Lower lobe of right lung (tissue), 2 donors: ENCODE data around the gene CAMK2D. TPM values are rescaled to one million over a fixed set of nuclear protein-coding genes. Genes with fewer than 3 reads are reported as not detected.
"Not testable (repeated sequence)": the region's sequence is repeated elsewhere in the genome, so short reads cannot be mapped to it uniquely, and the experiment has no call there.

ENCODE experiments used
- ATAC-seq, 2 donors: fragments of 200-7000 bp; cut with Tn5 transposase; one replicate each; pipeline ENCODE4 v1.9.1; 2020 to 2022; ENCODE audit warnings: mild to moderate bottlenecking in 2 of 2, moderate library complexity in 2 of 2
- DNase-seq: peaks from one replicate; pipeline ENCODE4 v3.0.0-alpha.2; 2020
- H3K27ac ChIP-seq: fragments of 200-600 bp; one replicate; pipeline ENCODE4 v1.8.0; 2022
- H3K27me3 ChIP-seq: fragments of 200-600 bp; one replicate; pipeline ENCODE4 v1.8.0; 2022; ENCODE audit warnings: low read depth
- H3K36me3 ChIP-seq: fragments of 200-600 bp; one replicate; pipeline ENCODE4 v1.8.0; 2022; ENCODE audit warnings: mild to moderate bottlenecking
- H3K4me1 ChIP-seq: fragments of 200-600 bp; one replicate; pipeline ENCODE4 v1.8.0; 2022
- H3K4me3 ChIP-seq: fragments of 200-600 bp; one replicate; pipeline ENCODE4 v1.8.0; 2022; ENCODE audit warnings: mild to moderate bottlenecking
- H3K9me3 ChIP-seq: fragments of 200-600 bp; one replicate; pipeline ENCODE4 v1.8.0; 2022
- CTCF ChIP-seq: fragments of 200-600 bp; IDR thresholded peaks from one replicate; pipeline ENCODE4 v1.8.0; 2022; ENCODE audit warnings: antibody characterized with exemption, mild to moderate bottlenecking
- intact Hi-C: fragments of 100-400 bp; cut with DNase I; formaldehyde crosslinking; loops from one replicate; pipeline ENCODE4 v1.11.0; 2022
- total RNA-seq: library from RNA; stranded (reverse); fragmentation: NEBNext Ultra II Directional; extraction: Animal tissue kit (Norgen Biotek cat#: 25700); gene quantifications from one replicate; pipeline ENCODE4 v1.2.1, GENCODE V29; 2021
- donor health status: DM: no; HTN: yes; CAD: no; lungs with severe emphysema.

Gene CAMK2D
- total RNA-seq, 1 donor from 2014 or later: 40.7 TPM

GRCh38 chr4:113707048-113707447 lies 54.5 kb downstream of the CAMK2D start:
- Histone ChIP-seq H3K27me3 (no peaks in the 10 kb centered on the region), H3K4me1 (no peaks in the 10 kb centered on the region), H3K36me3 (no peaks in the 10 kb centered on the region), H3K27ac (no peak overlapping the region), H3K4me3 (no peak overlapping the region), H3K9me3 (no peaks in the 10 kb centered on the region)
- intact Hi-C loops: no loop called here
- no peak for TF ChIP-seq CTCF
- ATAC-seq: no peak
- DNase-seq: no peak

DNA sequence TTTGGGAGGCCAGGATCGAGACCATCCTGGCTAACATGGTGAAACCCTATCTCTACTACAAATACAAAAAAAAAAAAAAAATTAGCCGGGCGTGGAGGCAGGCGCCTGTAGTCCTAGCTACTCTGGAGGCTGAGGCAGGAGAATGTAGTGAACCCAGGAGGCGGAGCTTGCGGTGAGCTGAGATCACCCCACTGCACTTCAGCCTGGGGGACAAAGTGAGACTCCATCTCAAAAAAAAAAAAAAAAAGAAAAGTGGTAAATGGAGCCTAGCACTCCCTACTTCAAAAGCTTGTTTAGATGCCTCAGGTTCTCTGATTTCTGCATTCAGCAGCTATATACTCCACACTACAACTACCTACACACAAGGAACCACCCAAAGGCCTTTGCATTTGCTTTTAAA lies 56.4 kb downstream of the CAMK2D start:
- H3K27ac ChIP-seq, H3K4me3 ChIP-seq, H3K36me3 ChIP-seq, H3K4me1 ChIP-seq, intact Hi-C loops, DNase-seq, H3K27me3 ChIP-seq, H3K9me3 ChIP-seq, ATAC-seq: not testable (repeated sequence)

DNA sequence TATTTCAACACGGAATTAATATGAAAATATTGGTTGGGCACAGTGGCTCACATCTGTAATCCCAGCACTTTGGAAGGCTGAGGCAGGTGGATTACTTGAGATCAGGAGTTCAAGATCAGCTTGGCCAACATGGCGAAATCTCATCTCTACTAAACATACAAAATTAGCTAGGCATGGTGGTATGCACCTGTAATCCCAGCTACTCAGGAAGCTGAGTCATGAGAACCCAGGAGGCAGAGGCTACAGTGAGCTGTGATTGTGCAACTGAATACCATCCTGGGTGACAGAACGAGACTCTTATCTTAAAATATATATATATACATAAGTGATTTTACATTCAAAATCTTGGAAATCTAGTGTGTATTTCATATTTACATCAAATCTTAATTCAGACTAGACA lies 58.9 kb downstream of the CAMK2D start:
- DNase-seq, H3K27ac ChIP-seq, H3K4me3 ChIP-seq, H3K27me3 ChIP-seq, H3K4me1 ChIP-seq, intact Hi-C loops, H3K9me3 ChIP-seq, H3K36me3 ChIP-seq, ATAC-seq: not testable (repeated sequence)

- Histone ChIP-seq H3K4me3 (no peak overlapping the region), H3K9me3 (no peaks in the 10 kb centered on the region), H3K27ac (no peak overlapping the region), H3K27me3 (no peaks in the 10 kb centered on the region), H3K4me1 (no peaks in the 10 kb centered on the region), H3K36me3 (no peaks in the 10 kb centered on the region)
- ATAC-seq: no peak
- intact Hi-C loops: no loop called here
- DNase-seq: no peak
- TF ChIP-seq CTCF: no peak
These were observed 60.4 kb downstream of the CAMK2D start for GRCh38 chr4:113701169-113701568.

GRCh38 chr4:113700602-113701150 lies 60.9 kb downstream of the CAMK2D start:
- no peak for TF ChIP-seq CTCF
- intact Hi-C loops: no loop called here
- H3K9me3 ChIP-seq: no peaks in the 10 kb centered on the region
- no peak overlapping the region for H3K4me3 ChIP-seq
- H3K36me3 ChIP-seq: no peaks in the 10 kb centered on the region
- H3K4me1 ChIP-seq: no peaks in the 10 kb centered on the region
- ATAC-seq (no peak), DNase-seq (no peak)
- H3K27me3 ChIP-seq: no peaks in the 10 kb centered on the region
- H3K27ac ChIP-seq: no peak overlapping the region

GRCh38 chr4:113699772-113700171 lies 61.8 kb downstream of the CAMK2D start:
- H3K4me1 ChIP-seq: no peaks in the 10 kb centered on the region
- TF ChIP-seq CTCF: no peak
- no peaks in the 10 kb centered on the region for H3K9me3 ChIP-seq
- intact Hi-C loops: no loop called here
- ATAC-seq: no peak
- H3K4me3 ChIP-seq: no peak overlapping the region
- DNase-seq: no peak
- H3K27me3 ChIP-seq: no peaks in the 10 kb centered on the region
- H3K27ac ChIP-seq: no peak overlapping the region
- H3K36me3 ChIP-seq: no peaks in the 10 kb centered on the region

GRCh38 chr4:113697429-113697828 lies 64.1 kb downstream of the CAMK2D start:
- no peak for TF ChIP-seq CTCF
- intact Hi-C loops: no loop called here

More at GRCh38 chr4:113697429-113697828, 64.1 kb downstream of the CAMK2D start:
- H3K27ac ChIP-seq: no peak overlapping the region
- no peaks in the 10 kb centered on the region for H3K27me3 ChIP-seq
- no peaks in the 10 kb centered on the region for H3K4me1 ChIP-seq
- no peaks in the 10 kb centered on the region for H3K36me3 ChIP-seq
- no peak for ATAC-seq
- no peaks in the 10 kb centered on the region for H3K9me3 ChIP-seq
- H3K4me3 ChIP-seq: no peak overlapping the region
- no peak for DNase-seq
